Stimulated activated CD8-positive, alpha-beta memory T cell treated with anti-CD3 and anti-CD28 coated beads, Interleukin-12 subunit alpha, Interleukin-12 subunit beta, amount 100 ng/mL, for 1 hour (primary cell): ENCODE results near the gene ZIC5.

ENCODE experiments used
- DNase-seq: peaks from one replicate; pipeline ENCODE4 v3.0.0-alpha.2; 2020; ENCODE audit warnings: low read depth

Gene ZIC5

DNA sequence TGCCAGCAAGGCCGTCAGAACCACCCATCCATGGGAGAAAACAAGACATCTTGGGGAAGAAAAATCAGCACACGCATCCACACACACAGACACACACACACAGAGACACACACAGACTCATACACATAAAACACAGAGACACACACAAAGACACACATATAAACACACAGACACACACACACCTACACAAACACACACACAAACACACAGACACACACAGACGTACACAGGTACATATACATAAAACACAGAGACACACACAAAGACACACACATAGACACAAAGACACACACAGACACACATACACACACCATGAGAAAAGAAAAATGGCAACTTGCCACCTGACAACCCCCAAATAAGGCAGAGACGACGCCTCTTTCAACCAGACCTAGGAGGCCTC, 40.6 kb downstream of the ZIC5 start:
- DNase-seq, result no peak

DNA sequence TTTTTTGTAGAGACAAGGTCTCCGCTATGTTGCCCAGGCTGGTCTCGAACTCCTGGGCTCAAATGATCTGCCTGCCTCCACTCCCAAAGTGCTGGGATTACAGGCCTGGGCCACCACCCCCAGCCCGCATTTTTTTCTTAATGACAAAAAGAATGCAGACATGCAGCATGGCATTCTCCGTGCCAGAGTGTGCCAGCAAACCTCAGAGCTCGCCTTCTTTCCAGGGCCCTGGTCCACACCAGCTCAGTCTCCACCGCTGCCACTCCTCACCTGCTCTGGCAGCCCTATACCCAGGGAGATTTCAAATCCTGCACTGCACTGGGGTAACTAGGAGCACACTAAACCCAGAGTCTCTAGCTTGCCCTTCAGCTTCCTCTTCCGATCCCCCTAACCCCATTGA, 41.7 kb downstream of the ZIC5 start:
- DNase-seq, result no peak

- DNase-seq, result no peak
Measured at GRCh38 chr13:99926014-99926731, 45.4 kb downstream of the ZIC5 start.

DNA sequence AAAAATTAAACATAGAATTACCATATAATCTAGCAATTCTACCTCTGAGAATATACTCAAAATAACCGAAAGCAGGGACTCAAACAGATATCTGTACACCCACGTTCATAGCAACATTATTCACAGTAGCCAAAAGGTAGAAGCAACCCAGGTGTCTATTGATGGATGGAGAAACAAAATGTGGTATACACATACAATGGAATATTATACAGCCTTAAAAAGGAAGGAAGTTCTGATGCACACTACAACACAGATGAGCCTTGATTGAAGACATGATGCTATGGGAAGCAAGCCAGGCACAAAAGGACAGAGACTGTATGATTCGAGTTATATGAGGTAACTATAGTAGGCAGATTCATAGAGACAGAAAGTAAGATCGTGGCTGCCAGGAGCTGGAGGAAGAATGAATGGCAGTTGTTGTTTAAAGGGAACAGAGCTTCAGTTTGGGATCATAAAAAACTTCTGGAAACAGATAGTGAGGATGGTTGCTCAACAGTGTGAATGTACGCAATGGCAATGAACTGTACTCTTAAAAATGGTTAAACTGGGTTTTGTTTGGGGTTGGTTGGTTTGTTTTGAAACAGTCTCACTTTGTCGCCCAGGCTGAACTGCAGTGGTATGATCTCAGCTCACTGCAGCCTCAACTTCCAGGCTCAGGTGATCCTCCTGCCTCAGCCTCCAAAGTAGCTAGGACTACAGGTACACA, 47.5 kb downstream of the ZIC5 start:
- DNase-seq, result no peak

DNA sequence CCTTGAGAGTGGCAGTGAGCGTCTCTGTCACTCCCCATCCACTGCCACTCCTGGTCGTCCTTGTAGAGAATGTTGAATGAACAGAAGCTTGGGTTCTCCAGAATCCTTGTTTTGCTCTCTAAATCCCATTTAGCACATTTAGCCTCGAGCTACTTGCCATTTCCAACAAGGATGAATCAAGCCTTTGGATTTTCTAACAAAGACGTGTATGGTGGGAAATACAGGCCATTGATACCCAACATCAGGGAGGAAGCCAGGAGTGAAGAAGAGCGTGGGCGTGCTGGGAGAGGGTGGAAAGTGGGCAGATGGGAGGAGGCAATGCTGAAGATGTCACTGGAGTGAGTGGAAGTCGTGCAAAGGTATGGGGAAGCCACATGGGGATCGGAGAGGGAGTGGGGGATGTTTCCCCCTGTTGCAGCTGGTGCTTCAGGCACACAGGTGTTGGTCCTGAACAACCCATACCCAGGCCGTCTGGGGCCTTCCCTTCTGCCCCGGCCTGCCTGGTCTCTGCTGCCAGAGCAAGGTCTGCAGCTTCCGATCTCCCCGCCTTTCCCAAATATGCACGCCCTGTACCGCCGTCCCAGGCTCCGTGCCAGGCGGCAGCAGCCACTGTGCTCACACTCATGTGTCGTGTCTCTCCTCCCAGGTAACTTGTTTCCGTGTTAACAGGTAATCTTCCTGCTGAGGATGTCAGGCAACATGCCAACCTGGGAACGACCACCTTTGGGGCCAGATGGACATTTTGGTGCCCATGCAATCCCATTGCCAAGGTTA, 48.7 kb downstream of the ZIC5 start:
- DNase-seq, result no peak

GRCh38 chr13:99919132-99919531, 52.4 kb downstream of the ZIC5 start:
- DNase-seq, result no peak

- no peak for DNase-seq
Measured at GRCh38 chr13:99916366-99917103, 55.0 kb downstream of the ZIC5 start.

- DNase-seq, result no peak
Measured at GRCh38 chr13:99913167-99913566, 58.4 kb downstream of the ZIC5 start.
